ENCODE data around the gene SEPSECS. TPM values are rescaled to one million over a fixed set of nuclear protein-coding genes. Genes with fewer than 3 reads are reported as not detected.

SEPSECS gene
- total RNA-seq = 10 to 100 TPM in 1 of 2 donors, 1 to 10 TPM in 1; 8.8 to 23.2 TPM
- polyA plus RNA-seq = 1 to 10 TPM; 2.8 to 5.9 TPM
- long read RNA-seq, donor 1, full-length matches to known transcripts = 2 of 2 reads
- long read RNA-seq, donor 1, partial matches to known transcripts = 0 of 2 reads
- long read RNA-seq, donor 1, other reads (novel, unspliced or antisense) = 0 of 2 reads
- long read RNA-seq, donor 2 = 0 reads
- long read RNA-seq, donor 3, full-length matches to known transcripts = 1 of 1 reads
- long read RNA-seq, donor 3, partial matches to known transcripts = 0 of 1 reads
- long read RNA-seq, donor 3, other reads (novel, unspliced or antisense) = 0 of 1 reads
- long read RNA-seq, donor 4 = 0 reads
- long read RNA-seq, donor 5, full-length matches to known transcripts = 1 of 1 reads
- long read RNA-seq, donor 5, partial matches to known transcripts = 0 of 1 reads
- long read RNA-seq, donor 5, other reads (novel, unspliced or antisense) = 0 of 1 reads

- H3K4me1 ChIP-seq (ENCODE audit: control insufficient read depth in 5 of 5, insufficient read depth in 5 of 5, low read length in 5 of 5) = peaks cover 1 to 21% (median 4%) of the 10 kb centered on the region in 5 donors
- DNase-seq = peak; percentile 98 to 100 (median 99)
- H3K9ac ChIP-seq (ENCODE audit: insufficient read depth in 1 of 2, low read length in 2 of 2) = peak within 1 kb of the TSS; percentile 93 to 96
- H3K27me3 ChIP-seq (ENCODE audit: control insufficient read depth in 3 of 3, insufficient read depth in 3 of 3, low read length in 2 of 3) = no peaks in the 10 kb centered on the region
- TF ChIP-seq CTCF (IDR thresholded peaks at IDR 0.05; ENCODE audit: control extremely low read depth, extremely low read depth) = no peak
- H3K4me3 ChIP-seq = peak within 1 kb of the TSS; percentile 98
- 1% methylated on average over 63 to 66 of the region's 66 CpGs for WGBS, 2 donors
- no peaks in the 10 kb centered on the region for H3K9me3 ChIP-seq (ENCODE audit: control insufficient read depth in 4 of 4, insufficient read depth in 3 of 4, low read length in 3 of 4)
- H3K36me3 ChIP-seq (ENCODE audit: control insufficient read depth in 4 of 4, insufficient read depth in 4 of 4, low read length in 4 of 4) = peaks cover 0 to 6% (median 3%) of the 10 kb centered on the region in 4 donors
- peak within 1 kb of the TSS; percentile 97 to 99 for H3K27ac ChIP-seq (ENCODE audit: low read depth in 1 of 2, low read length in 1 of 2)
- peak; percentile 88 for ATAC-seq (ENCODE audit: insufficient read depth, low FRiP score)
Measured at GRCh38 chr4:25159837-25160713, at the start of gene SEPSECS. Gene SEPSECS, minus strand, starts transcription at chr4:25160449. Its CDS starts 80 bp downstream, at chr4:25160369.

- Histone ChIP-seq H3K9ac (ENCODE audit: insufficient read depth in 1 of 2, low read length in 2 of 2) (no peak overlapping the region), H3K36me3 (ENCODE audit: control insufficient read depth in 4 of 4, insufficient read depth in 4 of 4, low read length in 4 of 4) (no peaks in the 10 kb centered on the region), H3K4me3 (no peak overlapping the region), H3K9me3 (ENCODE audit: control insufficient read depth in 4 of 4, insufficient read depth in 3 of 4, low read length in 3 of 4) (peaks cover 0 to 6% (median 0%) of the 10 kb centered on the region in 4 donors), H3K27ac (ENCODE audit: low read depth in 1 of 2, low read length in 1 of 2) (no peak overlapping the region), H3K27me3 (ENCODE audit: control insufficient read depth in 3 of 3, insufficient read depth in 3 of 3, low read length in 2 of 3) (no peaks in the 10 kb centered on the region), H3K4me1 (ENCODE audit: control insufficient read depth in 5 of 5, insufficient read depth in 5 of 5, low read length in 5 of 5) (peaks cover 0 to 3% (median 0%) of the 10 kb centered on the region in 5 donors)
- 73 to 93% methylated on average over 1 of the region's 1 CpG for WGBS, 2 donors
- ATAC-seq (ENCODE audit: insufficient read depth, low FRiP score) = no peak
- DNase-seq = no peak
- no peak for TF ChIP-seq CTCF (IDR thresholded peaks at IDR 0.05; ENCODE audit: control extremely low read depth, extremely low read depth)
Measured at GRCh38 chr4:25209702-25210101, 49.5 kb upstream of the SEPSECS start.

GRCh38 chr4:25207997-25208396 is 47.7 kb upstream of the SEPSECS start:
- Histone ChIP-seq H3K27ac (ENCODE audit: low read depth in 1 of 2, low read length in 1 of 2) (no peak overlapping the region), H3K9me3 (ENCODE audit: control insufficient read depth in 4 of 4, insufficient read depth in 3 of 4, low read length in 3 of 4) (peaks cover 0 to 6% (median 0%) of the 10 kb centered on the region in 4 donors), H3K9ac (ENCODE audit: insufficient read depth in 1 of 2, low read length in 2 of 2) (no peak overlapping the region), H3K36me3 (ENCODE audit: control insufficient read depth in 4 of 4, insufficient read depth in 4 of 4, low read length in 4 of 4) (no peaks in the 10 kb centered on the region), H3K4me1 (ENCODE audit: control insufficient read depth in 5 of 5, insufficient read depth in 5 of 5, low read length in 5 of 5) (no peaks in the 10 kb centered on the region), H3K27me3 (ENCODE audit: control insufficient read depth in 3 of 3, insufficient read depth in 3 of 3, low read length in 2 of 3) (no peaks in the 10 kb centered on the region), H3K4me3 (no peak overlapping the region)
- WGBS, 2 donors = 94 to 97% methylated on average over 1 of the region's 1 CpG
- DNase-seq (no peak), ATAC-seq (ENCODE audit: insufficient read depth, low FRiP score) (no peak)
- no peak for TF ChIP-seq CTCF (IDR thresholded peaks at IDR 0.05; ENCODE audit: control extremely low read depth, extremely low read depth)

All from lung (tissue), 16 donors.